ENCODE measurements around the gene OR6S1. TPM values are rescaled to one million over a fixed set of nuclear protein-coding genes. Genes with fewer than 3 reads are reported as not detected.

Gene OR6S1
- total RNA-seq, 4 donors from 2014 or later, result not detected

- TF ChIP-seq, protein P1, sequence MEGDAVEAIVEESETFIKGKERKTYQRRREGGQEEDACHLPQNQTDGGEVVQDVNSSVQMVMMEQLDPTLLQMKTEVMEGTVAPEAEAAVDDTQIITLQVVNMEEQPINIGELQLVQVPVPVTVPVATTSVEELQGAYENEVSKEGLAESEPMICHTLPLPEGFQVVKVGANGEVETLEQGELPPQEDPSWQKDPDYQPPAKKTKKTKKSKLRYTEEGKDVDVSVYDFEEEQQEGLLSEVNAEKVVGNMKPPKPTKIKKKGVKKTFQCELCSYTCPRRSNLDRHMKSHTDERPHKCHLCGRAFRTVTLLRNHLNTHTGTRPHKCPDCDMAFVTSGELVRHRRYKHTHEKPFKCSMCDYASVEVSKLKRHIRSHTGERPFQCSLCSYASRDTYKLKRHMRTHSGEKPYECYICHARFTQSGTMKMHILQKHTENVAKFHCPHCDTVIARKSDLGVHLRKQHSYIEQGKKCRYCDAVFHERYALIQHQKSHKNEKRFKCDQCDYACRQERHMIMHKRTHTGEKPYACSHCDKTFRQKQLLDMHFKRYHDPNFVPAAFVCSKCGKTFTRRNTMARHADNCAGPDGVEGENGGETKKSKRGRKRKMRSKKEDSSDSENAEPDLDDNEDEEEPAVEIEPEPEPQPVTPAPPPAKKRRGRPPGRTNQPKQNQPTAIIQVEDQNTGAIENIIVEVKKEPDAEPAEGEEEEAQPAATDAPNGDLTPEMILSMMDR (IDR thresholded peaks at IDR 0.05), result no peak
- no peak for TF ChIP-seq POLR2A (IDR thresholded peaks at IDR 0.05)
- no peaks in the 10 kb centered on the region for H3K36me3 ChIP-seq
- H3K4me1 ChIP-seq, result peaks cover 3 to 11% of the 10 kb centered on the region in 2 donors
- no peaks in the 10 kb centered on the region for H3K27me3 ChIP-seq
- intact Hi-C loops (cut with DNase I; ENCODE audit: low total_unique reads), result no loop called here
- no peaks in the 10 kb centered on the region for H3K9me3 ChIP-seq
- H3K4me3 ChIP-seq, result peak overlapping the region; percentile 27 to 41
- peak; percentile 62 to 73 for DNase-seq
- H3K27ac ChIP-seq, result peak overlapping the region; percentile 19 to 43
Measured at GRCh38 chr14:20632831-20633691, 8.4 kb downstream of the OR6S1 start.

GRCh38 chr14:20632448-20632830 lies 9.1 kb downstream of the OR6S1 start:
- Histone ChIP-seq H3K4me3 (peak overlapping the region; percentile 27 to 41), H3K4me1 (peaks cover 3 to 11% of the 10 kb centered on the region in 2 donors), H3K27me3 (no peaks in the 10 kb centered on the region), H3K36me3 (no peaks in the 10 kb centered on the region), H3K9me3 (no peaks in the 10 kb centered on the region), H3K27ac (peak overlapping the region; percentile 19 to 43)
- DNase-seq, result no peak
- intact Hi-C loops (cut with DNase I; ENCODE audit: low total_unique reads), result no loop called here
- no peak for TF ChIP-seq POLR2A (IDR thresholded peaks at IDR 0.05)
- TF ChIP-seq, protein P1 (IDR thresholded peaks at IDR 0.05), result no peak

DNA sequence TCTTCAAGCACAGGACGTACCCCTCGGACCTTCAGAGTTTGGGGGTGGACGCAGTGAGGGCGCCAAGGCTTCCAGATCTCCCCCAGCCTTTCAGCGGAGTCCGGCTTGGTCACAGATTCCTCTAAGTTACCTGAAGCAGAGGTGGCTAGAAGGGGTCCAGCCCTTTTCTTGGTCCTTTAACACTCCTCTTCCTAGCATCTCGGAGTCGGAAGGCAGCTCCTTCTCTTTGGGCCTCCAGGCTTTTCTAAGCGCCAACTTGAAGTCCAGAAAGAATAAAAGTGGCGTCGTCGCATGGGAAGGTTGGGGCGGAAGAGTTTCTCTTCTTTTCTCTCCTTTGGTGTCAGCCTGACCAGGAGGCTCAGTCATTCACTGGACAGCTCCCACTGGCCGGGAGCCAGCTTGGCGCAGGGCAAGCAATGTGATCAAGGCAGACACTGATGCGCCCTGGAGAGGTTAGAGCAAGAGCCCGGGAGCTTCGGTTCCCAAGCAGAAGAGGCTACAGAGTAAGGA lies 9.6 kb downstream of the OR6S1 start:
- H3K27me3 ChIP-seq, result no peaks in the 10 kb centered on the region
- intact Hi-C loops (cut with DNase I; ENCODE audit: low total_unique reads), result no loop called here
- no peak overlapping the region for H3K27ac ChIP-seq
- H3K9me3 ChIP-seq, result no peaks in the 10 kb centered on the region
- peak; percentile 67 to 71 for DNase-seq
- no peaks in the 10 kb centered on the region for H3K36me3 ChIP-seq
- H3K4me3 ChIP-seq, result peak overlapping the region; percentile 27 to 41
- no peak for TF ChIP-seq POLR2A (IDR thresholded peaks at IDR 0.05)
- TF ChIP-seq, protein P1 (IDR thresholded peaks at IDR 0.05), result no peak
- H3K4me1 ChIP-seq, result peaks cover 3 to 11% of the 10 kb centered on the region in 2 donors

- intact Hi-C loops (cut with DNase I; ENCODE audit: low total_unique reads), result no loop called here
- Histone ChIP-seq H3K9me3 (no peaks in the 10 kb centered on the region), H3K4me1 (peaks cover 3 to 11% of the 10 kb centered on the region in 2 donors), H3K27me3 (no peaks in the 10 kb centered on the region), H3K36me3 (no peaks in the 10 kb centered on the region), H3K4me3 (peak overlapping the region; percentile 27 to 41), H3K27ac (peak overlapping the region; percentile 18 to 64)
- DNase-seq, result peak; percentile 55 to 70
- TF ChIP-seq, protein P1 (IDR thresholded peaks at IDR 0.05), result no peak
- no peak for TF ChIP-seq POLR2A (IDR thresholded peaks at IDR 0.05)
Measured at GRCh38 chr14:20631023-20631879, 10.2 kb downstream of the OR6S1 start.
